Heart left ventricle (tissue), 16 donors: ENCODE results near the gene SLC13A4. TPM values are rescaled to one million over a fixed set of nuclear protein-coding genes. Genes with fewer than 3 reads are reported as not detected.

ENCODE experiments used
- ATAC-seq, 4 donors: fragments of 200-7000 bp; cut with Tn5 transposase; one replicate each; pipeline ENCODE4 v1.9.1; 2020 to 2022; ENCODE audit warnings: moderate library complexity in 4 of 4, mild to moderate bottlenecking in 3 of 4, moderate number of reproducible peaks in 1 of 4
- DNase-seq, 5 donors: peaks; one replicate each; pipeline ENCODE4 v3.0.0-alpha.2; 2020
- H3K27ac ChIP-seq, 12 donors: fragments of 200-600 bp; sonication (generic) in 4 of 12; one replicate each; pipeline versions ENCODE4 v1.5.0 to v1.8.0; 2016 to 2022; ENCODE audit warnings: mild to moderate bottlenecking in 2 of 12
- H3K27me3 ChIP-seq, 9 donors: fragments of 200-600 bp; sonication (generic) in 2 of 9; one replicate each; pipeline versions ENCODE4 v1.5.1 to v1.8.0; 2016 to 2022; ENCODE audit warnings: mild to moderate bottlenecking in 3 of 9
- H3K36me3 ChIP-seq, 9 donors: fragments of 200-600 bp; sonication (generic) in 2 of 9; one replicate each; pipeline versions ENCODE4 v1.5.0 to v1.8.0; 2018 to 2022; ENCODE audit warnings: mild to moderate bottlenecking in 2 of 9
- H3K4me1 ChIP-seq, 12 donors: fragments of 200-600 bp; sonication (generic) in 4 of 12; one replicate each; pipeline versions ENCODE4 v1.5.0 to v1.8.0; 2016 to 2022; ENCODE audit warnings: mild to moderate bottlenecking in 3 of 12
- H3K4me3 ChIP-seq, 12 donors: fragments of 200-600 bp; sonication (generic) in 4 of 12; one replicate each; pipeline versions ENCODE4 v1.5.0 to v1.8.0; 2017 to 2022; ENCODE audit warnings: mild to moderate bottlenecking in 9 of 12, moderate library complexity in 4 of 12
- H3K9me3 ChIP-seq, 12 donors: fragments of 200-600 bp; sonication (generic) in 4 of 12; one replicate each; pipeline versions ENCODE4 v1.5.0 to v1.8.0; 2016 to 2022; ENCODE audit warnings: mild to moderate bottlenecking in 1 of 12
- POLR2A ChIP-seq, 2 donors: fragments of 450-650 bp; IDR thresholded peaks; one replicate each; pipeline ENCODE4 v1.6.1; 2017; ENCODE audit warnings: antibody characterized with exemption in 2 of 2, mild to moderate bottlenecking in 2 of 2, moderate library complexity in 2 of 2
- WGBS, 4 donors: extraction: QIAGEN DNeasy Blood & Tissue Kit in 2 of 4; methylation state at CpG; one replicate each; pipeline versions ENCODE4 v1.1.5 to v1.1.7; 2013 to 2018; 5-methylcytosine and 5-hydroxymethylcytosine counted together
- intact Hi-C, 10 donors: fragments of 100-400 bp; cut with DNase I; formaldehyde crosslinking; loops; one replicate each; pipeline versions ENCODE4 v1.11.1 to v1.14.2; 2022
- polyA plus RNA-seq, 2 donors: library from polyadenylated mRNA; stranded (reverse); fragments of 200-250 nt; gene quantifications; one replicate each; pipeline ENCODE4 v1.2.3, GENCODE V29; 2013
- total RNA-seq, 9 donors: library from RNA; depleted of rRNA in 2 of 9; stranded (reverse); fragments of >200 nt in 2 of 9; fragmentation: NEBNext Ultra II Directional in 3 of 9; extraction: Animal tissue kit (Norgen Biotek cat#: 25700) in 3 of 9; gene quantifications; one replicate each; pipeline versions ENCODE4 v1.1.0 to v1.2.4, GENCODE V29; 2016 to 2023
- TF ChIP-seq, protein P1 (sequence below), 12 donors: fragments of 200-600 bp; sonication (generic) in 4 of 12; IDR thresholded peaks; one replicate each; pipeline versions ENCODE4 v1.5.0 to v1.8.0; 2018 to 2022; ENCODE audit warnings: antibody characterized with exemption in 12 of 12, mild to moderate bottlenecking in 5 of 12
- donor health status: ischemic (EF 13 %, LVEDD 7.1; RV severe dilation, severe dysfunction).
- donor health status: healthy with polysubstance abuse.
- donor health status: DM: no; HTN: yes; CAD: no.
- donor health status: DM: no; HTN: no; CAD: no.
- donor health status: ischemic (EF 25% LVEDD 6.9; RV normal size, moderate dysfunction).
- donor health status: ischemic (EF 25% LVEDD 5.7; RV mildly dilated, moderate dysfunction).
- donor health status: healthy.
- donor health status: DM: yes; HTN: yes; CAD: no.
- donor health status: ischemic (EF 35%, LVEDD 5.7; RV mildly dilated, moderate dysfunction).
- donor health status: nonischemic (EF 11% LVEDD 7.7; RV severe dilation, severe dysfunction).
- donor health status: DM: yes; HTN: yes; CAD: no.
- donor health status: PGD.
- donor health status: ischemic (EF 29% LVEDD 5.4; RV normal size, mild dysfunction).
- donor health status: nonischemic (EF 23%, LVEDD 6.1; RV moderate dilation, normal function).

Gene SLC13A4
- total and polyA plus RNA-seq, 11 donors, result 0.08 to 1.5 (median 0.46) TPM; not detected in 1

DNA sequence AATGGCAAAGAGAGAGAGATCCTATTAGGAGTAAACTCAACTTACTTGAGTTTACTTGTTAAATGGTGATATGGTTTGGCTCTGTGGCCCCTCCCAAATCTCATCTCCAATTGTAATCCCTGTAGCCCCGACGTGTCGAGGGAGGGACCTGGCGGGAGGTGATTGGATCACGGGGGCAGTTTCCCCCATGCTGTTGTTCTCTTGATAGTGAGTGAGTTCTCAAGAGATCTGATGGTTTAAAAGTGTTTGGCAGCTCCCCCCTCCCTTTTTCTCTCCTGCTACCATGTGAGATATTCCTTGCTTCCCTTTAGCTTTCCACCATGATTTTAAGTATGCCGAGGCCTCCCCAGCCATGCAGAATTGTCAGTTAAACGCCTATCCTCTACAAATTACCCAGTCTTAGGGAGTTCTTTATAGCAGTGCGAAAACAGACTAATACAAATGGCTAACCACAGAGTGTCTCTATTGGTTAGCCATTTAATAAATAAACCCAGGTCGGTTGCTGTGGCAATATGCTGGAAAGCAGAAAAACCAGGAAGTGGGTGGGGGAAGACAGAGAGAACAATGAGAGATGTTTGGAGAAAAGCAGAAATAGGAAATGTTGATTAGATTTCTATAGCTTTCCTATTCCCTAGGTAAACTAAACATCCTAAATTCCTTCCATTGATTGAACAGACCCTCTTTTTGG, 68.7 kb downstream of the SLC13A4 start:
- H3K4me3 ChIP-seq, result no peak overlapping the region
- no peaks in the 10 kb centered on the region for H3K9me3 ChIP-seq
- 71 to 79% (median 74%) methylated on average over 9 of the region's 9 CpGs for WGBS, 4 donors
- no peaks in the 10 kb centered on the region for H3K27me3 ChIP-seq
- H3K27ac ChIP-seq, result no peak overlapping the region
- intact Hi-C loops, result no loop called here
- DNase-seq (no peak), ATAC-seq (no peak)
- TF ChIP-seq POLR2A (IDR thresholded peaks at IDR 0.05), result no peak
- TF ChIP-seq, protein P1, sequence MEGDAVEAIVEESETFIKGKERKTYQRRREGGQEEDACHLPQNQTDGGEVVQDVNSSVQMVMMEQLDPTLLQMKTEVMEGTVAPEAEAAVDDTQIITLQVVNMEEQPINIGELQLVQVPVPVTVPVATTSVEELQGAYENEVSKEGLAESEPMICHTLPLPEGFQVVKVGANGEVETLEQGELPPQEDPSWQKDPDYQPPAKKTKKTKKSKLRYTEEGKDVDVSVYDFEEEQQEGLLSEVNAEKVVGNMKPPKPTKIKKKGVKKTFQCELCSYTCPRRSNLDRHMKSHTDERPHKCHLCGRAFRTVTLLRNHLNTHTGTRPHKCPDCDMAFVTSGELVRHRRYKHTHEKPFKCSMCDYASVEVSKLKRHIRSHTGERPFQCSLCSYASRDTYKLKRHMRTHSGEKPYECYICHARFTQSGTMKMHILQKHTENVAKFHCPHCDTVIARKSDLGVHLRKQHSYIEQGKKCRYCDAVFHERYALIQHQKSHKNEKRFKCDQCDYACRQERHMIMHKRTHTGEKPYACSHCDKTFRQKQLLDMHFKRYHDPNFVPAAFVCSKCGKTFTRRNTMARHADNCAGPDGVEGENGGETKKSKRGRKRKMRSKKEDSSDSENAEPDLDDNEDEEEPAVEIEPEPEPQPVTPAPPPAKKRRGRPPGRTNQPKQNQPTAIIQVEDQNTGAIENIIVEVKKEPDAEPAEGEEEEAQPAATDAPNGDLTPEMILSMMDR (IDR thresholded peaks at IDR 0.05), result no peak
- H3K36me3 ChIP-seq, result no peaks in the 10 kb centered on the region
- peaks cover 0 to 28% (median 12%) of the 10 kb centered on the region in 12 donors for H3K4me1 ChIP-seq

DNA sequence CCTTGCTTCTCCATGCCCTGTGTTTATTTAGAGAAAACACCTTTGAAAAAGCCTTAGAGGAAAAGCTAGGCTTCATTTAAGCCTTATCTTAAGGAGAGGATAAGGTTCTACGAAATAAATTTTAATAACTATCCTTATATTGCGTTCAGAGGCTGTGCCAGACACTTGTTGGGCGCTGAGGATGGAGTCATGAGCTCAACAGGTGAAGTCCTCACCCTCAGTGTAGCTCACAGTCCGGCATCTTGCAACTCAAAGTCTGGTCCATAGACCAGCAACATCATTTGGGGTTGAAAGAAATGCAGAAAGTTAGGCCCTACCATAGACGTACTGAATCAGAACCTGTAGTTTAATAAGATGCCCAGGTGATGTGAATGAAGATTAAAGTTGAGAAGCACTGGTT, 69.4 kb downstream of the SLC13A4 start:
- WGBS, 4 donors, result 91 to 95% (median 92%) methylated on average over 5 of the region's 5 CpGs
- TF ChIP-seq, protein P1 (IDR thresholded peaks at IDR 0.05), result no peak
- no peak for TF ChIP-seq POLR2A (IDR thresholded peaks at IDR 0.05)
- intact Hi-C loops, result no loop called here

DNA sequence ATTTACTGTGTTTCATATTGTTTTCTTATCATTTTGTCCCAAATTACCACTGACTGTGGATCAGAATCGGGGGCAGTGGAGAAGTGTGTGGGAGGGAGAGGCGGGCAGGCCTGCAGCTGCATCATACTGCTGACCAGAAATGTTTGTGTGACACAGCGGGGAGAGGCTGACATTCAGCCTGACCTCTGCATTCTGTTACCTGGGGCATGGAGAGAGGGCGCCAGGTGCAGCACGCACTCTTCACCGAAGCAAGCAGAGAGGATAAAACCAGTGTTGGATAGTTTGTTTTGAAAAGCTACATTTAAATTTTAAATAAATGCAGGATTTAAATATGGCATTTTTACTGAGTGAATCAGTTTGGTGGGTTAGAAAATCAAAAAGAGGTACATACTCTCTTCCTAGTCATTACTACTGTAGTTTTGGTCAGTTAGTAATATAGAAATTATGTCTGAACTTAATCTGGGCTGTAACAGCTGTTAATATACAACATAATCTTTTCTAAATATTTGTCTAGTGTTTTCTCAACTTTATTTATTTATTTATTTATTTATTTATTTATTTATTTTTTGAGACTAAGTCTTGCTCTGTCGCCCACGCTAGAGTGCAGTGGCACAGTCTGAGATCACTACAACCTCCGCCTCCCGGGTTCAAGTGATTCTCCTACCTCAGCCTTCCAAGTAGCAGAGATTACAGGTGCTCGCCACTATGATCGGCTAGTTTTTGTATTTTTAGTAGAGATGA, 74.5 kb downstream of the SLC13A4 start:
- no peaks in the 10 kb centered on the region for H3K4me1 ChIP-seq
- DNase-seq (no peak), ATAC-seq (no peak)
- intact Hi-C loops, result no loop called here
- no peaks in the 10 kb centered on the region for H3K9me3 ChIP-seq
- TF ChIP-seq, protein P1 (IDR thresholded peaks at IDR 0.05), result no peak
- no peak for TF ChIP-seq POLR2A (IDR thresholded peaks at IDR 0.05)
- no peaks in the 10 kb centered on the region for H3K27me3 ChIP-seq
- H3K4me3 ChIP-seq, result no peak overlapping the region
- H3K36me3 ChIP-seq, result peaks cover 0 to 18% (median 5%) of the 10 kb centered on the region in 9 donors
- 88 to 95% (median 91%) methylated on average over 12 of the region's 12 CpGs for WGBS, 4 donors
- no peak overlapping the region for H3K27ac ChIP-seq

More for the DNA sequence above, 69.4 kb downstream of the SLC13A4 start:
- no peaks in the 10 kb centered on the region for H3K27me3 ChIP-seq
- H3K27ac ChIP-seq, result no peak overlapping the region
- no peaks in the 10 kb centered on the region for H3K36me3 ChIP-seq
- H3K4me1 ChIP-seq, result peaks cover 0 to 21% (median 8%) of the 10 kb centered on the region in 12 donors
- H3K9me3 ChIP-seq, result no peaks in the 10 kb centered on the region
- DNase-seq (no peak), ATAC-seq (no peak)
- no peak overlapping the region for H3K4me3 ChIP-seq

DNA sequence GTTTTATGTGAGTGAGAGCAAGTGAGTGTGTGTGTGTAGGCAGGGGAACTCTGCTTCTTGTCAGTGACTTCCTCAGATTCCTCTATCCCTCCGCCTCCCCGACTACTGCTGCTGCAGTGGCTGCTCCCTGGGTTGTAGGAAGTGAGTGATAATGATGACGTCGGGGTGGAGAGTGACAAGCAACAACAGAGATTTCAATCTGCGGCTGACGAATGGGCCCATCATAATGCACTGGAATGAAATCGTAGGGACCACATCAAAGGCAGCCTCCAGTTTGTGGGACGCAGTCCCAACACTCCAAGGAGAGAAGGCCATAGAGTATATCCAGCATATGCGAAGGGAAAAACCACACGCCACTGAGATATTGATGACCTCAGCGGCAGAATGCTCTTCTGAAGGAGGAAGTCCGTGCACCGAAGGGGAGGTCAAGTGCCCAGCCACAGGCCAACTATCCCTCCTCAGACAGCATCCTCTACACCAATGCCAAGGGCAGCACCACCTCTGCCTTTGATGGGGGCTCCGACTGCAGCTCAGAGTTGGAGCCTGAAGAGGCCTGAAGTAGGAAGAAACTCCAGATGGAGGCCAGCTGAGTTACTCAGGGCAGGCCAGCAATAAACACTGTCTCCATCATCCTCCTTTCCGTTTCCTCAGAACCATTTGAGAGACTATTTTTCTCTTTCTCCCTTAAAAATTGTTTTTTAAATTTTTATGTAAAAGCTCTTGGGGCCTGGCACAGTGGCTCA, 77.0 kb downstream of the SLC13A4 start:
- TF ChIP-seq, protein P1 (IDR thresholded peaks at IDR 0.05), result no peak
- no peak for TF ChIP-seq POLR2A (IDR thresholded peaks at IDR 0.05)
- Histone ChIP-seq H3K27ac (peak overlapping the region in 1 of 12 donors; percentile 56), H3K4me1 (no peaks in the 10 kb centered on the region), H3K9me3 (no peaks in the 10 kb centered on the region), H3K27me3 (no peaks in the 10 kb centered on the region), H3K36me3 (peaks cover 0 to 42% (median 23%) of the 10 kb centered on the region in 9 donors), H3K4me3 (no peak overlapping the region)
- intact Hi-C loops, result no loop called here
- 68 to 74% (median 73%) methylated on average over 15 of the region's 15 CpGs for WGBS, 4 donors
- ATAC-seq, result peak; percentile 29 to 72 (median 48)
- DNase-seq, result no peak
